Dedifferentiated amniotic fluid mesenchymal stem cell (primary cell): Measurements from ENCODE around the gene CHRNA1.
A peak's percentile ranks its signal among the peaks of the same experiment; 100 is the strongest.

Source experiments
- DNase-seq: peaks from one replicate; pipeline ENCODE4 v3.0.0-alpha.2; 2016; ENCODE audit errors: extremely low spot score

The CHRNA1 gene

DNA sequence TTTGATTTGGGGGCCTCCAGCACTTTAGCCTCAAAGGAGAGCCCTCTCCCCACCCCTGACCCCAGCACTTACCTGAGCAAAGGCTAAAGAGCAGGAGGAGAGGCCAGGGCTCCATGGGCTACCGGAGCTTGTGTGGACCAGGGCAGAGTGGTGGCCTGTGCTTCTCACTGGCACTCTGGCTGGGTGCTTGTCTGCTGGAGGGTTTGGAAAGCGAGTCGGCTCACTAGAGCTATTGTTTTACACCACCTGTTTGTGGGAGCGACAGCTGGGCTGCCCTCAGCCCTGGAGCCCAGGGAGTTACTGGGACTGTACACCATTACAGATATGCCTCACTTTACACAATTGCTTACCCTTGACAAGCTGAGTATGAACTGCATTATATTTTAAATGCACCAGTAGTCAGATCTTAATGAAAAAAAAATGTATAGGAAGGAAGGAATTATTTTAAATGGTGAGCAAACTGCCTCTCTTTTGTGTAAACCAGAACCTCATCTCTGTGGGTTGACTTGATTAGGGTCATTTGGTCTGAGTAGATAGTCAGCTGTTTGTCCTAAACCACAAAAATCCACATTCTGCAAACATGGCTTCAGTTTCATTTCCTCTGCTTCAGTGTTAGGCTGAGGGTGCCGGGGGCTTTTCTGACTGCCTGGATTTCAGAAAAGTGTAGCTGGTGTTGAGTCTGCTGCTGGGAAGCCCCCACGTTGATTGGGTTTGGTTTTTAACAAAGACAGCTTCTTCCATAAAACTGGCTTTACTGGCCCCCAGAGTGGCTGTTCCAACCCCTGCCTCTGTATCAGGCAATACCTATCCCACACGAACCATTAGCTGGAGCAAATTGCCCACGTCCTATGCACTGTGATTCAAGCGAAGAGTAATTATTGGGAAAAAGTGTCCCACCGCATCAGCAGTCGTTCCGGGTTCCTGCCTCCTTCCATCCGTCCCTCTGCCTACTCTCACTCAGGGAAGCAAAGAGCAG, at the start of gene CHRNA1:
Gene CHRNA1 (minus strand): TSS at position 193 of the 976 bp plus-strand sequence. CDS start 78 bp downstream, at position 115.
- DNase-seq, result peak; percentile 35

DNA sequence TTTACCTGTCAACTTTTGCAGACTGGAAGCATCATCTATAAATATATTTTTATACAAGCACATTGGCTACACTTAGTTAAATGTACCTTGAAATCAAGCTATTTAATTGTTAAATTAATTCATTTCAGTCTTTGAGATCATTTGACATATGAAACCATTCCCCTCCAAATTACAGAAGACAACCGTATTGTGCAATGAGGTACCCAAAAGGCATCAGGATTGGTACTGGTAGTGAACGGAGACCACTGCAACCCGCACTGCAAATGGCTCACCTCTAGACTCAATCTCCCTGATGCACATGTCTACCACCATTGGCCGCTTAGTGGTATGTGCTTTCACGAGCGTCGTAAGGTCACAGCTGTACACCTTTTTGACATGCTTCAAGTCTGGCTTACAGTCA, 47.8 kb upstream of the CHRNA1 start:
- no peak for DNase-seq

DNA sequence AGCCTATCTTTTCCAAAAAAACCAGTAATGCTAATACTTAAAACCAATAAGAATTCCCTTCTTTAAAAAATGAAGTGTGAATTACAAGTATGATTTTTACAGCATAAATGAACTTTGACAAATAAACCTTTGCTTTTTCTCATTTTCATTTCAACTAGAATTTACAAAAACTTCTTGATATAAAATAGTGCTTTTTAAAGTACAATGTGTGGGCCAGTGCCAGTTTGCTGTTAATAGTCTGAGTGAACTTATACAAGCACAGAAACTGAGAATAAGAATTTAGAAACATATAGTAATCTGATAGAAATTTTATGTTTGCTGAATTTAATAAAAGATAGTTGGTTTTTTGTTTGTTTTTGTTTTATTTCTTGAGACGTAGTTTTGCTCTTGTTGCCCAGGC, 43.7 kb upstream of the CHRNA1 start:
- DNase-seq, result no peak

DNA sequence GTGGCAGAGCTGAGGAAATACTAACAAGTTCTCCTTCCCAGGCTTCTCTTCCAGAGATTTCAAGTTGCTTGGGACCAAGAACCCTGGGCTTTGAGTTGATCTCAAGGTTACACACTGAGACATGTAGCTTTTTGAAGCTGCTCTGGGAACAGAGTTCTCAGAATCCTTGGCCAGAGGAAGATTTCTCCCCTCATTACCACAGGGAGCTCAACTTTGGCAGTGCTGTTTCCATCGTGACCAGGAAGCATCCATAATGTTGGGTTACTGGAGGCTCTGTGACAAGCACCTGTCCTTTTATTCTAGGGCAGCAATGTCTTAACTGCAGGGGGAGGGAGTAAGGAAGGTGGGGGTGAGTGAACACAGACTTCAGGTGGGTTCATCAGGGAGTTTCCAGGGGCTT, 41.5 kb upstream of the CHRNA1 start:
- no peak for DNase-seq

- DNase-seq, result peak; percentile 28
These were observed 38.2 kb upstream of the CHRNA1 start for GRCh38 chr2:174802459-174802858.

- DNase-seq, result no peak
These were observed 36.3 kb upstream of the CHRNA1 start for GRCh38 chr2:174800436-174801205.

DNA sequence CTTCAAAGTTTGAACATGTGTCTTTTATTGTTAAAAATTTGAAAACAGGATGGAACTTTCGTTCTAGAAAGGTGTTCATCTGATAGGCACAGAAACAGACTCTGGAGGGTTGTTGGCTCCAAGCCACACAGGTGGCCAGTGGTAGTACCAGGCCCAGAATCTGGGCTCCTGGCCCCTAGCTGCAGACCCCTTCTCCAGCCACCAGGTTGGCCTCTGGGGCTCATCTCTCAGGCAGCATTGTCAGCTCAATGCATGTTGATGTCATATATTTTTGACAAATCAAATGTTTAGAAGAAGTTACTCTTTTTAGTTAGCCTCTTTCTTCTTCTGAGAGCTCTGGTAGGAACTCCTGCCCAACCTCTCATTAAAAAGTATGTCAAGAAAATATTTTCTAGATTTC, 34.5 kb upstream of the CHRNA1 start:
- no peak for DNase-seq

DNA sequence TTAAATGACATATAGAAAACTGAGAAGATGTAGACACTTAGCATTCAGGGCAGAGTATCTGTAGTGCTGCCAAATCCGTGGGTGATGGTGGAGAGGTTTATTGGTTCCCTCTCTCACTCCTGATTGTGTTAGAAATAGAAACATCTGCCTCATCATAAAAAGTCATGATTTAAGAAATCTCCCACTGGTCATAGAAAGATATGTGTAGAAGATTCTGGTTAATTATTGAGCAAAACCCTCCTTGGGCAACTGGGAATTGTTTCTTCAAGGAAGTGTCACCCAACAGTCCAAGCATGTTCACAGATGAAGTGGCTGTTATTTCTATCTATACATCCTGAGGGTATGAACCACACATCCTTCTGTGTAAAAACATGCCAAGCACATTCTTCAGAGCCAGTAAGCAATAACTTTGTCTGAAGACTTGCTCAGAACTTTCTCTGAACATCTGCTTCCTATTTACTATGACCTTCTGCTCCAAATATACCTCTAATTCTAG, 33.6 kb upstream of the CHRNA1 start:
- DNase-seq, result peak; percentile 69

DNA sequence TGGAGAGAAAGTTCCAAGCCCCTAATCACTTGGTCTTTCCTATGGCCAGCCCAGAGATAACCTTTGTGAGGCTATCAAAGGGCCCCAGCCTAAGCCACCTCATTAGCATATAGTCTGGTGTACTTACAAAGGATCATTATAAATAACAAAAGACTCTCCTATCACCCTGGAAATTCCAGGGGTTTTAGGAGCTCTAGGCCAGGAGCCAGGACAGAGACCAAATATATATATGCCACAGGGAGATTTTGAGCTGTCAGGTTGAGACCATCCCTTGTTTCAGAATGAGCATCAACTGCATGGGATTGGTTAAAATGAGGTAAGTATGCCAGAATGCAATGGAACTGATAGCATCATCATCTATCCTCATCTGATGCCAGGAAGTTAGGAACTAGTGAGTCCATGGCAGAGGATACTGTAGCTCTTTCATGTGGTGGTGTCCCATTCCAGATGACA, 32.1 kb upstream of the CHRNA1 start:
- no peak for DNase-seq

DNA sequence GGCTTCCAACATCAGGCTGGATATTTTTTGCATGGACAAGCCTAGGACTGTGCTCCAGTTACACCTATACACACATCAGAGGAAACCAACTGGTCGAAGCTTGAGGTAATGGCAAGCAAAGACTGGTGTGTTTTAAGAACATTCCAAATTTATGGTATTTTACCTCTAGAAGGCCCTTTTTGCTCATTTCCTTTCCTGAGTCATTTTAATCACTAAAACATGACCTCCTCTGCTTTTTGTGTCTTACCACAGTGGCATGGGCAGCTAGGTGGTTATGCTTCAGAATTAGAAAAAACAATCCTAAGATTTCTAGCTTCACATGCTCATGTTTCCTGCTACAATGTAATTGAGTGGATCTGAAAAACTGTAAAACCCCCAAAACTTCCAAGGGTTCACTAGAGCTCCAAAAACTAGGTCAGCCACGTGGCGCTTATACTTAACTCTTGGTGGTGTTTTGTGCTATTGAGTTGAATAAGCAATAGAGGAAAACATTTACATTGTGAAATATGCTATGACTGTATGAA, 30.6 kb upstream of the CHRNA1 start:
- DNase-seq, result no peak

- DNase-seq, result no peak
These were observed 28.2 kb upstream of the CHRNA1 start for GRCh38 chr2:174792309-174793025.

- DNase-seq, result no peak
These were observed 27.5 kb upstream of the CHRNA1 start for GRCh38 chr2:174791746-174792280.

DNA sequence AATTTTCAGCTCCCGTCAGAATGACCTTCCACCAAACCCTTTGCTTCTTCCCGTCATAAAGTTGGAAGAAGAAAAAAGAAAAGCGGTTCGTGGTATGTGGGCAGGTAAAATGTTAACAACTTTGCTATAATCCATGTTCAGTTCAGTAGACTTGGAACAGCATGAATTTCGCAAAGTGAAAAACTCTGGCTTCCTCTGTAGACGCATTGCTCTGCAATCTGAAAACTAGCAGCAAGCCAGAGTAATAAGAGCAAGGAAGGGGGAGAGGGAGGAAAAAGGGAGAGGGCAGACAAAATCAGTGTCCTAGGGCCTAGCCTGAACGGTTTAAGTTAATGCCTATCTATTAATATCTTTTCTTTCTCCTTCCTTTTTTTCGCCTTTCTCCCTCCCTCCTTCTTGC, 26.7 kb upstream of the CHRNA1 start:
- no peak for DNase-seq

DNA sequence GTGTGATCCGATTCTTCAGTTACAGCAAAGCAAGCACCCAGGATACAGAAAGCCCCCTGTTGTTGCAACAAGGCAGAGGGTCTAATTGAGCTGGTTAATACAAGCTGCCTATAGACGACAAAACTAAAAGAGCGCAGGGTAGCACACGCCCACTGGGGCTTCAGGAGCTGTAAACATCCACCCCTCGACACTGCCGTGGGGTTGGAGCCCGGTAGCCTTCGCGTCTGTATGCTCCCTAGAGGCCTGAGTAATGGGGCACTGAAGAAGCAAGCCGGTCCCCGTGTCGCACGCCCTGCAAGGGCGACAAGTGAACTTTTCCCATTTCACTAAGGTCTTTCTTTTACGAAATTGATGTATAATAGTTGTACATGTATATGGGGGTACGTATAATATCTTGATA, 24.7 kb upstream of the CHRNA1 start:
- DNase-seq, result no peak

GRCh38 chr2:174788291-174788929, 24.1 kb upstream of the CHRNA1 start:
- DNase-seq, result no peak

DNA sequence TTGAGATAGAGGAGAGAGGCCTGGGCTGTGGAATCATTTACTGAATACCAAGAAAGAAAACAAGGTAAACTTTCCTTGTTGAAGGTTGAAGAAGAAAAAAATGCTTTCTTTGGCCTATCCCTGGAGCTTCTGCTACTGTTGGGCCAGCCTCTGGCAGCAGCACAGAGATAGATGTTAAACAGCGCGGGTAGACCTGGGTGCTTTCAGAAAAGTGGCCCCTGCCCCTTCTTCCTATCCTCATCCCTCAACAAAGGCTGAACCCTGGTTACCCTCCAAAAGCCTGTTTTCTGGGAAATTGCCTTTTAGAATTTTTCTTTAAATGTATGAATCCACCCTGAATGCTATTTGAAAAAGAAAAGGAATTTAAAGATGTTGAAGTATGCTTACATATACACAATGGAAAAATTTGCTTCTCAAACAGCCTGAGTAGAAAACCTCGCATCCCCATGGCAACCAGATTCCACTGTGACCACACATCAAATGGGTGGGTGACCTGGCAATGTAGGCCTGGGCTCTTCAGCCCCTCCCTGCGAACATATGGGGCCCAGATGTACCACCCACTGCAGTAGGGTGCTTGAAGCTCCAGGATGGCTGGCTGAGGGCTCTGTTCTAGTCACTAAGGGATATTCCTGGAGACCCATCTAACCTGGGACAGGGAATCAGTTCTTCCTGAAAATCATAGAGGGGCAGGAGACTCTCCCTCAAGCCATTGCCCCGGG, 23.4 kb upstream of the CHRNA1 start:
- DNase-seq, result peak; percentile 99

DNA sequence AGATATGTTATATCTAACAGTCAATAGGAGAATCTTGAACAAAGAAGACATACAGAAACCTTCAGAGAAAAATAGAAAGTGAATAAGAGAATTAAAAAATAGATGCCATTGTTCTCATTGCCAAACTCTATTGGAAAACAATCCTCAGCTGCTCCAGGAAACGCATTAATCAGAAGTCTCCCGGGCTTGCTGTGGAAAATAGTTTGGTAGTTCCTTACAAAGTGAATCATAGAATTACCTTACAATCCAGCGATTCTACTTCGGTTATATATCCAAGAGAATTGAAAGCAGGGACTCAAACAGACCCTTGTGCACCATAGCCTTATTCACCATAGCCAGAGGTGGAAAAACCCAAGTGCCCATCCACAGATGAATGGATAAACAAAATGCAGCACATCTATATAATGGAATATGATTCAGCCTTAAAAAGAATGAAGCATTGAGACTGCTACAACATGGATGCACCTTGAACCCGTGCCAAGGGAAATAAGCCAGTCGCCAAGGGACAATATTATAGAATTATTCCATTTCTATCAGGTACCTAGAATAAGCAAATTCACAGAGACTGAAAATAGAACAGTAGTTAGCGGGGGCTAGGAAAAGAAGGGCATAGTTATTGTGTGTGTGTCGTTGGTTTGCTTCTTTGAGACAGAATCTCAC, 21.9 kb upstream of the CHRNA1 start:
- DNase-seq, result no peak

- DNase-seq, result no peak
These were observed 21.2 kb upstream of the CHRNA1 start for GRCh38 chr2:174785481-174785880.

DNA sequence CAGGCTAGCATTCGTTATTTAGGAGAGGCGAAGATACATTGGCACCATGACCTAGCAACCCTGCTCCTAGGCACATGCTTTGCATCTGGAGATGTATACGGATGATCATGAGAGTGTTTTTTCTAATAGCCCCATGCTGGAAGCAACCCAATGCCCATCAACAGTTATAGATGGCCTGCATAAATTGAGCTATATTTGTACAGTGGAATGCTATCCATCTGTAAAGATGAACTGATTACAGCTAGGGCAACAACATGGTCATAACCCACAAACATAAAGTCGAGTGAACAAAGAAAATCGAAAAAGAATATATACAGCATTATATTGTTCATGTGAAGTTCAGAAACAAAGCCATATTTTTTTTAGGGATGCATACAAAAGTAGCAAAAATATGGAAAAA, 20.6 kb upstream of the CHRNA1 start:
- DNase-seq, result no peak

- no peak for DNase-seq
These were observed 20.0 kb upstream of the CHRNA1 start for GRCh38 chr2:174784316-174784715.
